HepG2 (cell line): ENCODE results near the gene NUBP2. TPM values are rescaled to one million over a fixed set of nuclear protein-coding genes. Genes with fewer than 3 reads are reported as not detected.

Experiments
- ARNTL ChIP-seq: sonication (generic); formaldehyde crosslinking; IDR thresholded peaks from 2 replicates; pipeline ENCODE4 v1.4.0; 2020; ENCODE audit warnings: mild to moderate bottlenecking, missing genetic modification reagents
- CCDC6 ChIP-seq: sonication (generic); formaldehyde crosslinking; IDR thresholded peaks from 2 replicates; pipeline ENCODE4 v1.8.1; 2022; ENCODE audit warnings: mild to moderate bottlenecking, missing genetic modification reagents, moderate library complexity
- CEBPG ChIP-seq: IDR thresholded peaks from 2 replicates; pipeline ENCODE4 v1.6.1; 2016
- JARID2 ChIP-seq: sonication (generic); formaldehyde crosslinking; IDR thresholded peaks from 2 replicates; pipeline ENCODE4 v1.8.1; 2023; ENCODE audit warnings: missing genetic modification reagents, inconsistent platforms; ENCODE audit not compliant: insufficient replicate concordance
- KDM4B ChIP-seq: sonication (generic); formaldehyde crosslinking; IDR thresholded peaks from 2 replicates; pipeline ENCODE4 v1.4.0; 2020; ENCODE audit warnings: missing genetic modification reagents
- KDM5A ChIP-seq: fragments of 200-600 bp; sonication (generic); IDR thresholded peaks from 2 replicates; pipeline ENCODE4 v1.7.0; 2018; ENCODE audit warnings: antibody characterized with exemption, mild to moderate bottlenecking, low read length, borderline replicate concordance
- MED1 ChIP-seq: sonication (generic); formaldehyde crosslinking; IDR thresholded peaks from 2 replicates; pipeline ENCODE4 v1.4.0; 2020; ENCODE audit warnings: missing genetic modification reagents
- NR1H2 ChIP-seq: sonication (generic); formaldehyde crosslinking; IDR thresholded peaks from 2 replicates; pipeline ENCODE4 v1.8.1; 2022; ENCODE audit warnings: low read depth, missing genetic modification reagents, borderline replicate concordance
- SMARCE1 ChIP-seq: fragments of 450-650 bp; IDR thresholded peaks from 2 replicates; pipeline ENCODE4 v1.6.1; 2017; ENCODE audit warnings: borderline replicate concordance
- SRSF1 ChIP-seq: fragments of 200-400 bp; formaldehyde crosslinking; optimal IDR thresholded peaks from 2 replicates; pipeline ENCODE3; 2017; ENCODE audit warnings: mild to moderate bottlenecking, low read depth, low read length, moderate library complexity
- ZFP37 ChIP-seq: sonication (generic); formaldehyde crosslinking; IDR thresholded peaks from 2 replicates; pipeline ENCODE4 v1.4.0; 2020; ENCODE audit warnings: missing genetic modification reagents, borderline replicate concordance
- ZMYM2 ChIP-seq: sonication (generic); formaldehyde crosslinking; IDR thresholded peaks from 2 replicates; pipeline ENCODE4 v1.8.0; 2022; ENCODE audit warnings: mild to moderate bottlenecking, missing genetic modification reagents
- ZMYM4 ChIP-seq: sonication (generic); formaldehyde crosslinking; IDR thresholded peaks from 2 replicates; pipeline ENCODE4 v1.8.1; 2023; ENCODE audit warnings: mild to moderate bottlenecking, missing genetic modification reagents
- ZNF20 ChIP-seq: sonication (generic); formaldehyde crosslinking; IDR thresholded peaks from 2 replicates; pipeline ENCODE4 v1.4.0; 2020; ENCODE audit warnings: mild to moderate bottlenecking, moderate library complexity, missing genetic modification reagents
- ZNF207 ChIP-seq: fragments of 450-650 bp; IDR thresholded peaks from 2 replicates; pipeline ENCODE4 v1.6.1; 2016; ENCODE audit warnings: antibody characterized with exemption, borderline replicate concordance
- ZNF253 ChIP-seq: sonication (generic); formaldehyde crosslinking; IDR thresholded peaks from 2 replicates; pipeline ENCODE4 v1.8.0; 2022; ENCODE audit warnings: mild to moderate bottlenecking, missing genetic modification reagents, borderline replicate concordance
- ZNF335 ChIP-seq: sonication (generic); formaldehyde crosslinking; IDR thresholded peaks from 2 replicates; pipeline ENCODE4 v1.4.0; 2020; ENCODE audit warnings: missing genetic modification reagents
- ZNF549 ChIP-seq: sonication (generic); formaldehyde crosslinking; IDR thresholded peaks from 2 replicates; pipeline ENCODE4 v1.5.0; 2020; ENCODE audit warnings: missing genetic modification reagents
- ZNF615 ChIP-seq: sonication (generic); formaldehyde crosslinking; IDR thresholded peaks from 2 replicates; pipeline ENCODE4 v1.5.0; 2020; ENCODE audit warnings: mild to moderate bottlenecking, missing genetic modification reagents, borderline replicate concordance
- polyA plus RNA-seq, 8 experiments: library from polyadenylated mRNA; depleted of rRNA in 3 of 8; stranded (reverse) in 7 of 8; unstranded in 1 of 8; fragments of >200 nt; fragmentation: Illumina TruSeq in 4 of 8; extraction: Trizol in 4 of 8; gene quantifications; 2 replicates each; pipeline versions ENCODE4 v1.2.1 to v1.2.3, GENCODE V29; 2011 to 2016; ENCODE audit warnings: low read depth in 4 of 8, missing spikeins in 1 of 8, mixed read lengths in 1 of 8; ENCODE audit not compliant: insufficient read depth in 1 of 8
- total RNA-seq, 5 experiments: library from RNA; depleted of rRNA; stranded (reverse); fragments of >200 nt; fragmentation: Illumina TruSeq; extraction: Trizol; gene quantifications; 2 replicates each; pipeline ENCODE4 v1.2.3, GENCODE V29; 2016; ENCODE audit warnings: low read depth in 1 of 5
- TF ChIP-seq, protein P1 (sequence below): sonication (generic); formaldehyde crosslinking; IDR thresholded peaks from 2 replicates; pipeline ENCODE4 v1.4.0; 2020; ENCODE audit warnings: missing genetic modification reagents
- TF ChIP-seq, protein P2 (sequence below): sonication (generic); formaldehyde crosslinking; IDR thresholded peaks from 2 replicates; pipeline ENCODE4 v1.4.0; 2020; ENCODE audit warnings: missing genetic modification reagents
- TF ChIP-seq, protein P3 (sequence below): sonication (generic); formaldehyde crosslinking; conservative IDR thresholded peaks from 2 replicates; pipeline ENCODE4 v1.4.0; 2020; ENCODE audit warnings: missing genetic modification reagents
- TF ChIP-seq, protein P4 (sequence below), 2 experiments: sonication (generic) in 1 of 2; formaldehyde crosslinking in 1 of 2; IDR thresholded peaks; 2 replicates each; pipeline versions ENCODE4 v1.5.1 to v1.6.1; 2011 to 2020; ENCODE audit warnings: borderline replicate concordance in 1 of 2, low read depth in 1 of 2, low read length in 1 of 2, mild to moderate bottlenecking in 1 of 2, missing genetic modification reagents in 1 of 2, moderate library complexity in 1 of 2

Gene NUBP2
- total and polyA plus RNA-seq, 2 of the 13 experiments (the other 11 are each of a cell fraction or from before 2014, with no cell fraction given): 25.7 to 61.5 TPM

DNA sequence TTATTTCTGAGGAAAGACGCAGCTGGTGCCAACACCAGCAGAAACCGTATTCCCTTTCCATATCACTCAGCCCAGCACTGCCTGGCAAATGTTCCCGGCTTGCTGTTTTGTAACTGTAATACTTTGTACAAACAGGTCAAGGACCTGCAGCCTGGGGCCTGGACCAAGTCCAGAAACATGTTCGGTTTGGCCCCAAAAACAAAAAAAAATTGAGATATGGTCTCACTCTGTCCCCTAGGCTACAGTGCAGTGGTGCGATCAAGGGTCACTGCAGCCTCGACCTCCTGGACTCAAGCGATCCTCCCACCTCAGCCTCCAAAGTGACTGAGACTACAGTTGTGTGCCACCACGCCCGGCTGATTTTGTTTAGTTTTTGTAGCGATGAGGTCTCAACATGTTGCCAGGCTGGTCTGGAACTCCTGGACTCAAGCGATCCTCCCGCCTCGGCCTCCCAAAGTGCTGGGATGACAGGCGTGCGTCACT is 42.7 kb downstream of the NUBP2 start (continued):
- TF ChIP-seq, protein P1, sequence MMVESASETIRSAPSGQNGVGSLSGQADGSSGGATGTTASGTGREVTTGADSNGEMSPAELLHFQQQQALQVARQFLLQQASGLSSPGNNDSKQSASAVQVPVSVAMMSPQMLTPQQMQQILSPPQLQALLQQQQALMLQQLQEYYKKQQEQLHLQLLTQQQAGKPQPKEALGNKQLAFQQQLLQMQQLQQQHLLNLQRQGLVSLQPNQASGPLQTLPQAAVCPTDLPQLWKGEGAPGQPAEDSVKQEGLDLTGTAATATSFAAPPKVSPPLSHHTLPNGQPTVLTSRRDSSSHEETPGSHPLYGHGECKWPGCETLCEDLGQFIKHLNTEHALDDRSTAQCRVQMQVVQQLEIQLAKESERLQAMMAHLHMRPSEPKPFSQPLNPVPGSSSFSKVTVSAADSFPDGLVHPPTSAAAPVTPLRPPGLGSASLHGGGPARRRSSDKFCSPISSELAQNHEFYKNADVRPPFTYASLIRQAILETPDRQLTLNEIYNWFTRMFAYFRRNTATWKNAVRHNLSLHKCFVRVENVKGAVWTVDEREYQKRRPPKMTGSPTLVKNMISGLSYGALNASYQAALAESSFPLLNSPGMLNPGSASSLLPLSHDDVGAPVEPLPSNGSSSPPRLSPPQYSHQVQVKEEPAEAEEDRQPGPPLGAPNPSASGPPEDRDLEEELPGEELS: peak; percentile 43; the same call in 1 of the 2 replicates
- TF ChIP-seq ZMYM2 (CRISPR knock-in tag) (peak; percentile 94), ARNTL (CRISPR knock-in tag) (0 out of 2 replicates have a peak, but pooled peaks have one; percentile 22), ZMYM4 (CRISPR knock-in tag) (peak; percentile 56; the same call in 1 of the 2 replicates), SRSF1 (no peak), ZNF253 (CRISPR knock-in tag) (no peak), ZNF207 (no peak), CCDC6 (CRISPR knock-in tag) (no peak), KDM5A (no peak), KDM4B (CRISPR knock-in tag) (no peak), ZFP37 (CRISPR knock-in tag) (no peak), ZNF549 (CRISPR knock-in tag) (no peak), ZNF615 (CRISPR knock-in tag) (no peak), ZNF20 (CRISPR knock-in tag) (no peak), CEBPG (CRISPR knock-in tag) (0 out of 2 replicates have a peak, but pooled peaks have one; percentile 31), MED1 (CRISPR knock-in tag) (peak; percentile 59; the same call in 1 of the 2 replicates), ZNF335 (CRISPR knock-in tag) (no peak), JARID2 (CRISPR knock-in tag) (no peak), NR1H2 (CRISPR knock-in tag) (no peak), SMARCE1 (no peak)
- TF ChIP-seq, protein P2, sequence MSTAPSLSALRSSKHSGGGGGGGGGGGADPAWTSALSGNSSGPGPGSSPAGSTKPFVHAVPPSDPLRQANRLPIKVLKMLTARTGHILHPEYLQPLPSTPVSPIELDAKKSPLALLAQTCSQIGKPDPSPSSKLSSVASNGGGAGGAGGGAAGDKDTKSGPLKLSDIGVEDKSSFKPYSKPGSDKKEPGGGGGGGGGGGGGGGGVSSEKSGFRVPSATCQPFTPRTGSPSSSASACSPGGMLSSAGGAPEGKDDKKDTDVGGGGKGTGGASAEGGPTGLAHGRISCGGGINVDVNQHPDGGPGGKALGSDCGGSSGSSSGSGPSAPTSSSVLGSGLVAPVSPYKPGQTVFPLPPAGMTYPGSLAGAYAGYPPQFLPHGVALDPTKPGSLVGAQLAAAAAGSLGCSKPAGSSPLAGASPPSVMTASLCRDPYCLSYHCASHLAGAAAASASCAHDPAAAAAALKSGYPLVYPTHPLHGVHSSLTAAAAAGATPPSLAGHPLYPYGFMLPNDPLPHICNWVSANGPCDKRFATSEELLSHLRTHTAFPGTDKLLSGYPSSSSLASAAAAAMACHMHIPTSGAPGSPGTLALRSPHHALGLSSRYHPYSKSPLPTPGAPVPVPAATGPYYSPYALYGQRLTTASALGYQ (CRISPR knock-in tag): peak; percentile 41; the same call in 1 of the 2 replicates
- TF ChIP-seq, protein P3, sequence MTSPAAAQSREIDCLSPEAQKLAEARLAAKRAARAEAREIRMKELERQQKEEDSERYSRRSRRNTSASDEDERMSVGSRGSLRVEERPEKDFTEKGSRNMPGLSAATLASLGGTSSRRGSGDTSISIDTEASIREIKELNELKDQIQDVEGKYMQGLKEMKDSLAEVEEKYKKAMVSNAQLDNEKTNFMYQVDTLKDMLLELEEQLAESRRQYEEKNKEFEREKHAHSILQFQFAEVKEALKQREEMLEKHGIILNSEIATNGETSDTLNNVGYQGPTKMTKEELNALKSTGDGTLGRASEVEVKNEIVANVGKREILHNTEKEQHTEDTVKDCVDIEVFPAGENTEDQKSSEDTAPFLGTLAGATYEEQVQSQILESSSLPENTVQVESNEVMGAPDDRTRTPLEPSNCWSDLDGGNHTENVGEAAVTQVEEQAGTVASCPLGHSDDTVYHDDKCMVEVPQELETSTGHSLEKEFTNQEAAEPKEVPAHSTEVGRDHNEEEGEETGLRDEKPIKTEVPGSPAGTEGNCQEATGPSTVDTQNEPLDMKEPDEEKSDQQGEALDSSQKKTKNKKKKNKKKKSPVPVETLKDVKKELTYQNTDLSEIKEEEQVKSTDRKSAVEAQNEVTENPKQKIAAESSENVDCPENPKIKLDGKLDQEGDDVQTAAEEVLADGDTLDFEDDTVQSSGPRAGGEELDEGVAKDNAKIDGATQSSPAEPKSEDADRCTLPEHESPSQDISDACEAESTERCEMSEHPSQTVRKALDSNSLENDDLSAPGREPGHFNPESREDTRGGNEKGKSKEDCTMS (CRISPR knock-in tag): no peak
- TF ChIP-seq, protein P4, sequence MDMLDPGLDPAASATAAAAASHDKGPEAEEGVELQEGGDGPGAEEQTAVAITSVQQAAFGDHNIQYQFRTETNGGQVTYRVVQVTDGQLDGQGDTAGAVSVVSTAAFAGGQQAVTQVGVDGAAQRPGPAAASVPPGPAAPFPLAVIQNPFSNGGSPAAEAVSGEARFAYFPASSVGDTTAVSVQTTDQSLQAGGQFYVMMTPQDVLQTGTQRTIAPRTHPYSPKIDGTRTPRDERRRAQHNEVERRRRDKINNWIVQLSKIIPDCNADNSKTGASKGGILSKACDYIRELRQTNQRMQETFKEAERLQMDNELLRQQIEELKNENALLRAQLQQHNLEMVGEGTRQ (IDR thresholded peaks at IDR 0.05; ENCODE audit: low read depth, low read length): no peak
- TF ChIP-seq, protein P4 (CRISPR knock-in tag; IDR thresholded peaks at IDR 0.05; ENCODE audit: borderline replicate concordance): no peak
